Measurements from ENCODE around the gene PIANP. TPM values are rescaled to one million over a fixed set of nuclear protein-coding genes. Genes with fewer than 3 reads are reported as not detected.
A peak's percentile ranks its signal among the peaks of the same experiment; 100 is the strongest.

Gene PIANP
- total RNA-seq, 1 experiment from 2014 or later, result not detected

GRCh38 chr12:6684609-6685008, 16.0 kb downstream of the PIANP start:
- peaks cover 31% of the 10 kb centered on the region for H3K36me3 ChIP-seq (ENCODE audit: low read depth)
- CTCF ChIA-PET, result interaction anchor here (0.6 to 0.9 kb wide), 6 partner anchors 61 to 168 kb away, joined by 3 to 6 read pairs (median 4); partner anchors contain the start of gene USP5
- no peaks in the 10 kb centered on the region for H3K27me3 ChIP-seq (ENCODE audit: insufficient read depth, low read depth)
- POLR2A ChIA-PET (ENCODE audit: unreplicated experiment), result interaction anchor here (0.7 kb wide), 1 partner anchor 320 kb away, joined by 4 read pairs; no protein-coding TSS in a partner anchor
- H3K79me2 ChIP-seq (ENCODE audit: low read depth), result peaks cover 96% of the 10 kb centered on the region
- no peaks in the 10 kb centered on the region for H3K9me2 ChIP-seq (ENCODE audit: insufficient read depth)
- H2AFZ ChIP-seq, result no peak overlapping the region
- peaks cover 22% of the 10 kb centered on the region for H3F3A ChIP-seq (ENCODE audit: insufficient read depth, low read depth)
- H3K4me1 ChIP-seq (replicated peaks; ENCODE audit: insufficient read depth), result peaks cover 19% of the 10 kb centered on the region
- DNase-seq, result peak in 1 of 2 experiments; percentile 44
- no peaks in the 10 kb centered on the region for H3K9me3 ChIP-seq (ENCODE audit: insufficient read depth, low read depth)
- intact Hi-C loops (cut with micrococcal nuclease; ENCODE audit: unreplicated experiment), result loop anchor here (5.0 to 10.0 kb wide), 4 partner anchors 117 to 280 kb away; partner anchors contain the start of genes NOP2 and P3H3
- H3K27ac ChIP-seq, result no peak overlapping the region
- no peak overlapping the region for H3K4me3 ChIP-seq
- BruUV-seq (replicated peaks), result no TSS peak
- H3K4me2 ChIP-seq, result no peak overlapping the region
- H4K20me1 ChIP-seq (ENCODE audit: insufficient read depth), result peaks cover 62% of the 10 kb centered on the region
- TF ChIP-seq CTCF (conservative IDR thresholded peaks at IDR 0.05) (peak; percentile 77), EZH2 (IDR thresholded peaks at IDR 0.05; ENCODE audit: low read depth) (no peak)

GRCh38 chr12:6676962-6677361, 23.7 kb downstream of the PIANP start:
- Histone ChIP-seq H3K4me1 (replicated peaks; ENCODE audit: insufficient read depth) (no peaks in the 10 kb centered on the region), H3K79me2 (ENCODE audit: low read depth) (peaks cover 25% of the 10 kb centered on the region), H3K27ac (no peak overlapping the region), H2AFZ (no peak overlapping the region), H3K27me3 (ENCODE audit: insufficient read depth, low read depth) (no peaks in the 10 kb centered on the region), H4K20me1 (ENCODE audit: insufficient read depth) (peaks cover 39% of the 10 kb centered on the region), H3F3A (ENCODE audit: insufficient read depth, low read depth) (0 out of 2 replicates have a peak, but pooled peaks cover 7% of the 10 kb centered on the region), H3K9me3 (ENCODE audit: insufficient read depth, low read depth) (no peaks in the 10 kb centered on the region), H3K4me3 (no peak overlapping the region), H3K9me2 (ENCODE audit: insufficient read depth) (no peaks in the 10 kb centered on the region), H3K4me2 (no peak overlapping the region), H3K36me3 (ENCODE audit: low read depth) (peaks cover 66% of the 10 kb centered on the region)
- no TSS peak for BruUV-seq (replicated peaks)
- ChIA-PET CTCF (no interaction called here), POLR2A (ENCODE audit: unreplicated experiment) (no interaction called here)
- no peak for DNase-seq
- intact Hi-C loops (cut with micrococcal nuclease; ENCODE audit: unreplicated experiment), result no loop called here
- TF ChIP-seq CTCF (conservative IDR thresholded peaks at IDR 0.05), result no peak
- no peak for TF ChIP-seq EZH2 (IDR thresholded peaks at IDR 0.05; ENCODE audit: low read depth)

- H3K9me3 ChIP-seq (ENCODE audit: insufficient read depth, low read depth), result no peaks in the 10 kb centered on the region
- H3K4me2 ChIP-seq, result no peak overlapping the region
- H3F3A ChIP-seq (ENCODE audit: insufficient read depth, low read depth), result peaks cover 30% of the 10 kb centered on the region
- intact Hi-C loops (cut with micrococcal nuclease; ENCODE audit: unreplicated experiment), result no loop called here
- no peak for TF ChIP-seq EZH2 (IDR thresholded peaks at IDR 0.05; ENCODE audit: low read depth)
- no peak for TF ChIP-seq CTCF (conservative IDR thresholded peaks at IDR 0.05)
- no peak overlapping the region for H3K4me3 ChIP-seq
- no peaks in the 10 kb centered on the region; the same call in 1 of the 2 replicates for H3K79me2 ChIP-seq (ENCODE audit: low read depth)
- no peaks in the 10 kb centered on the region for H3K9me2 ChIP-seq (ENCODE audit: insufficient read depth)
- peaks cover 15% of the 10 kb centered on the region for H4K20me1 ChIP-seq (ENCODE audit: insufficient read depth)
- no peak overlapping the region for H3K27ac ChIP-seq
- no peaks in the 10 kb centered on the region for H3K27me3 ChIP-seq (ENCODE audit: insufficient read depth, low read depth)
- no peak overlapping the region for H2AFZ ChIP-seq
- H3K36me3 ChIP-seq (ENCODE audit: low read depth), result peaks cover 80% of the 10 kb centered on the region
- no peak for DNase-seq
- CTCF ChIA-PET, result no interaction called here
- no peaks in the 10 kb centered on the region for H3K4me1 ChIP-seq (replicated peaks; ENCODE audit: insufficient read depth)
- no TSS peak for BruUV-seq (replicated peaks)
- POLR2A ChIA-PET (ENCODE audit: unreplicated experiment), result no interaction called here
Observed at GRCh38 chr12:6672143-6672542, 28.5 kb downstream of the PIANP start.
